Right lobe of liver (tissue), 4 donors: ENCODE data around the gene FBXO10.

Source experiments
- POLR2A ChIP-seq: fragments of 450-650 bp; IDR thresholded peaks from one replicate; pipeline ENCODE4 v1.6.1; 2017; ENCODE audit warnings: antibody characterized with exemption, mild to moderate bottlenecking
- TF ChIP-seq, protein P1 (sequence below), 4 donors: fragments of 200-600 bp in 3 of 4; fragments of 450-650 bp in 1 of 4; IDR thresholded peaks; one replicate each; pipeline versions ENCODE4 v1.5.1 to v1.8.0; 2016 to 2022; ENCODE audit warnings: antibody characterized with exemption in 4 of 4, mild to moderate bottlenecking in 2 of 4
- donor health status: DM: no; HTN: no; CAD: no.
- donor health status: DM: no; HTN: no; CAD: no.
- donor health status: DM: no; HTN: yes; CAD: no.

DNA sequence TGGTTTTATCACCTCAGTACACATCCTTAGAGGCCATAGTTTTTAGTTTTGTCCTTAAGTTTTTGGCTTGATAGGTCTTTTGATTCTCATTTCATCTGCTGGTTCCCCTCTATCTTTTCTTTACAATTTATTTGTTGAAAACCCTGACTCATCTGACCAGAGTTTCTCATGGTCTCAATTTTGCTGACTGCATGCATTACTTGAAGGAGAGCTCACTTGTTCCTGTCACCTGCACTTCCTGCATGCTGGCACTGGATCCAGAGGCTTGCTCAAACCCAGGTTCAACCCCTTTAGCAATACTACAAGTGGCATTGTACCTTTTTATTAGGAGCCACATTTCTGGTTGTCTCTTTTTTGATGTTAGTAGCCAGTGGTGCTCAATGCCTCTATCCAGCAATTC is 26.7 kb downstream of the FBXO10 start:
- TF ChIP-seq, protein P1, sequence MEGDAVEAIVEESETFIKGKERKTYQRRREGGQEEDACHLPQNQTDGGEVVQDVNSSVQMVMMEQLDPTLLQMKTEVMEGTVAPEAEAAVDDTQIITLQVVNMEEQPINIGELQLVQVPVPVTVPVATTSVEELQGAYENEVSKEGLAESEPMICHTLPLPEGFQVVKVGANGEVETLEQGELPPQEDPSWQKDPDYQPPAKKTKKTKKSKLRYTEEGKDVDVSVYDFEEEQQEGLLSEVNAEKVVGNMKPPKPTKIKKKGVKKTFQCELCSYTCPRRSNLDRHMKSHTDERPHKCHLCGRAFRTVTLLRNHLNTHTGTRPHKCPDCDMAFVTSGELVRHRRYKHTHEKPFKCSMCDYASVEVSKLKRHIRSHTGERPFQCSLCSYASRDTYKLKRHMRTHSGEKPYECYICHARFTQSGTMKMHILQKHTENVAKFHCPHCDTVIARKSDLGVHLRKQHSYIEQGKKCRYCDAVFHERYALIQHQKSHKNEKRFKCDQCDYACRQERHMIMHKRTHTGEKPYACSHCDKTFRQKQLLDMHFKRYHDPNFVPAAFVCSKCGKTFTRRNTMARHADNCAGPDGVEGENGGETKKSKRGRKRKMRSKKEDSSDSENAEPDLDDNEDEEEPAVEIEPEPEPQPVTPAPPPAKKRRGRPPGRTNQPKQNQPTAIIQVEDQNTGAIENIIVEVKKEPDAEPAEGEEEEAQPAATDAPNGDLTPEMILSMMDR (IDR thresholded peaks at IDR 0.05): no peak
- no peak for TF ChIP-seq POLR2A
